DND-41 (cell line): Measurements from ENCODE around the gene GAS2.

Source experiments
- ATAC-seq: fragments of 200-7000 bp; cut with Tn5 transposase; 3 replicates; pipeline ENCODE4 v1.9.1; 2021; ENCODE audit warnings: low read depth; ENCODE audit not compliant: insufficient read depth
- DNase-seq: peaks from one replicate; pipeline ENCODE4 v3.0.0-alpha.2; 2020
- H2AFZ ChIP-seq: 2 replicates; pipeline ENCODE4 v1.6.0; 2012; ENCODE audit warnings: low read depth, low read length
- H3K27ac ChIP-seq: 2 replicates; pipeline ENCODE4 v1.5.1; 2012; ENCODE audit warnings: low read length, inconsistent platforms
- H3K27me3 ChIP-seq: fragments of 200-600 bp; sonication (generic); 2 replicates; pipeline ENCODE4 v1.6.0; 2012; ENCODE audit warnings: low read length, mild to moderate bottlenecking, inconsistent platforms; ENCODE audit not compliant: insufficient read depth, poor library complexity
- H3K36me3 ChIP-seq: 2 replicates; pipeline ENCODE4 v1.5.1; 2012; ENCODE audit warnings: low read length, inconsistent platforms; ENCODE audit not compliant: insufficient read depth
- H3K4me1 ChIP-seq: 2 replicates; pipeline ENCODE4 v1.5.1; 2012; ENCODE audit warnings: mild to moderate bottlenecking, low read length; ENCODE audit not compliant: insufficient read depth
- H3K4me2 ChIP-seq: 2 replicates; pipeline ENCODE4 v1.6.0; 2012; ENCODE audit warnings: mild to moderate bottlenecking, moderate library complexity, low read length, inconsistent platforms; ENCODE audit not compliant: insufficient read depth
- H3K4me3 ChIP-seq, 2 experiments: fragments of 200-600 bp in 1 of 2; shearing (Covaris generic) in 1 of 2; 2 replicates each; pipeline ENCODE4 v1.5.1; 2012 to 2016; ENCODE audit warnings: inconsistent platforms in 2 of 2, low read length in 2 of 2, mild to moderate bottlenecking in 2 of 2, low read depth in 1 of 2, moderate library complexity in 1 of 2
- H3K79me2 ChIP-seq: 2 replicates; pipeline ENCODE4 v1.6.0; 2012; ENCODE audit warnings: low read length, inconsistent platforms; ENCODE audit not compliant: insufficient read depth
- H3K9ac ChIP-seq: 2 replicates; pipeline ENCODE4 v1.6.0; 2012; ENCODE audit warnings: low read depth, mild to moderate bottlenecking, inconsistent platforms, low read length, moderate library complexity
- H3K9me3 ChIP-seq: 2 replicates; pipeline ENCODE4 v1.5.1; 2012; ENCODE audit warnings: low read length, moderate library complexity, mild to moderate bottlenecking, inconsistent platforms; ENCODE audit not compliant: insufficient read depth, severe bottlenecking
- H4K20me1 ChIP-seq: 2 replicates; pipeline ENCODE4 v1.6.0; 2012; ENCODE audit warnings: low read length; ENCODE audit not compliant: insufficient read depth
- CTCF ChIP-seq: IDR thresholded peaks from 2 replicates; pipeline ENCODE4 v1.5.1; 2012; ENCODE audit warnings: borderline replicate concordance, low read length, moderate library complexity, mild to moderate bottlenecking; ENCODE audit not compliant: poor library complexity, severe bottlenecking; ENCODE audit errors: extremely low read depth
- EZH2 ChIP-seq: IDR thresholded peaks from 3 replicates; pipeline ENCODE4 v1.6.1; 2012; ENCODE audit warnings: borderline replicate concordance, low read depth, mild to moderate bottlenecking, moderate library complexity, low read length, inconsistent platforms; ENCODE audit not compliant: severe bottlenecking

GAS2 gene

GRCh38 chr11:22671751-22672150, 5.3 kb downstream of the GAS2 start:
- no peak overlapping the region for H2AFZ ChIP-seq
- TF ChIP-seq EZH2 (no peak), CTCF (no peak)
- no peaks in the 10 kb centered on the region for H3K36me3 ChIP-seq
- H3K27me3 ChIP-seq: peaks cover 28% of the 10 kb centered on the region
- ATAC-seq: no peak
- no peaks in the 10 kb centered on the region for H3K9me3 ChIP-seq
- peaks cover 5% of the 10 kb centered on the region; the same call in 1 of the 2 replicates for H3K79me2 ChIP-seq
- H3K27ac ChIP-seq: no peak overlapping the region
- no peak overlapping the region for H3K4me2 ChIP-seq
- DNase-seq: no peak
- no peak overlapping the region for H3K9ac ChIP-seq
- no peak overlapping the region for H3K4me3 ChIP-seq
- no peaks in the 10 kb centered on the region for H4K20me1 ChIP-seq
- peaks cover 29% of the 10 kb centered on the region for H3K4me1 ChIP-seq

- Histone ChIP-seq H4K20me1 (no peaks in the 10 kb centered on the region), H3K4me2 (no peak overlapping the region), H3K4me1 (peaks cover 16% of the 10 kb centered on the region; the same call in 1 of the 2 replicates), H3K27ac (no peak overlapping the region), H3K4me3 (no peak overlapping the region), H3K79me2 (peaks cover 3% of the 10 kb centered on the region; the same call in 1 of the 2 replicates), H2AFZ (no peak overlapping the region), H3K9ac (no peak overlapping the region), H3K36me3 (no peaks in the 10 kb centered on the region), H3K27me3 (peaks cover 9% of the 10 kb centered on the region), H3K9me3 (no peaks in the 10 kb centered on the region)
- ATAC-seq: no peak
- DNase-seq: no peak
- no peak for TF ChIP-seq EZH2
- no peak for TF ChIP-seq CTCF
Measured at GRCh38 chr11:22674470-22675439, 8.3 kb downstream of the GAS2 start.

DNA sequence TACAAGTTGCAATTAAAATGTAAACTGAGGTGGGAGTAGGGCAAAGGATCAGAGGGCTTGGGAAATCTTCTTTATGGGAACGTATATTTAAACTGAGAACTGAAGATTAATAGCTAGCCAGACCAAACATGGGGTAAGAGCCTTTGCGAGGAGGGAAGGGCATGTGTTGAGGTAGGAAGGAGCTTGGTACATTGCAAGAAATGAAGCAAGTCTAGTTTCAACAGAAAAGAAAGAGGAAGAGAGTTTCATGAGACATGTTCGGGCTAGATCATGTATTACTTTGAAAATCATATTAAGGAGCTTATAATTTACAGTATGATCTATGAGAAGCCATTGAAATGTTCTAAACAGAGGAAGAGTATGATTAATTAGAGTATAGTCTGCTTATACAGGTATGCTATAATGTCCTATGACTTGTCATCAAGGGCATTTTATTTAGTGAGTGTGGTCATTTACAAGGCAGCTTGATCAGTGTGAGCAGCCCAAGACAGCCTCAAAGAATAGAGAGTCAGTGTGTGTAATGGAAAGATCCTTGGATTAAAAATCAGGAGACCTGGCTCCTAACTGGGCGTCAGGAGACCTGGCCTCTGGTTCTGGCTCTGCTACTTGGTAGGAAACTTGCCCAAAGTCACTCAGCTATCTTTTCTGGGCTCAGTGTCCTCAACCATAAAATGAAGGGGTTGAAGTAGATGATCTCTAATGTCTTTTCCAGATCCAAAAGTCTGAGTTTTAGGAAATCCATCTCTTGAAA, 10.9 kb downstream of the GAS2 start:
- Histone ChIP-seq H3K9ac (no peak overlapping the region), H2AFZ (no peak overlapping the region), H3K4me1 (peaks cover 2% of the 10 kb centered on the region; the same call in 1 of the 2 replicates), H4K20me1 (no peaks in the 10 kb centered on the region), H3K4me3 (no peak overlapping the region), H3K79me2 (peaks cover 2% of the 10 kb centered on the region; the same call in 1 of the 2 replicates), H3K27me3 (no peaks in the 10 kb centered on the region), H3K9me3 (no peaks in the 10 kb centered on the region), H3K4me2 (no peak overlapping the region), H3K27ac (no peak overlapping the region), H3K36me3 (no peaks in the 10 kb centered on the region)
- TF ChIP-seq CTCF (no peak), EZH2 (no peak)
- DNase-seq (no peak), ATAC-seq (no peak)
